CD4-positive, alpha-beta T cell treated with Interleukin-15 for 4 hours (primary cell): ENCODE results near the gene SECISBP2L.
"Not testable (repeated sequence)": the region's sequence is repeated elsewhere in the genome, so short reads cannot be mapped to it uniquely, and the experiment has no call there.

Experiments
- DNase-seq: peaks from one replicate; pipeline ENCODE4 v3.0.0-alpha.2; 2020; ENCODE audit warnings: low spot score

SECISBP2L gene

DNA sequence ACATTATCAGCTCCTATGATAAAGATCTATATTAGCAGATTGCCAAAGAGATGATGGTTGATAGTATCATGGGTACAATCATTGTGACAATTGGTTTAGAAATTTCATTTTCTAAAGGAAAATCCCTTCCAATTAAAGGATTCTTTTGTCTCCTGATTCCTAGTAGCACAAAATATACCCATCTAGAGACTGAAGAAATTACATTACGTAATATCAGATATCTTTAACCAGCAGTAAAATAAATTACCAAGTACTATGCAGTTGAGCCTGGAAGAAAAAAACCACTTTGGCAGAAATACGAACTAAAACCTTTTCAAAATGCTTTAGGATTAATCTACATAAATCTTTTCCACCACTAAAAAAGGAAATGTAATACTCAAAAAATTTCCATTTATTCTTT, 46.9 kb downstream of the SECISBP2L start:
- no peak for DNase-seq

DNA sequence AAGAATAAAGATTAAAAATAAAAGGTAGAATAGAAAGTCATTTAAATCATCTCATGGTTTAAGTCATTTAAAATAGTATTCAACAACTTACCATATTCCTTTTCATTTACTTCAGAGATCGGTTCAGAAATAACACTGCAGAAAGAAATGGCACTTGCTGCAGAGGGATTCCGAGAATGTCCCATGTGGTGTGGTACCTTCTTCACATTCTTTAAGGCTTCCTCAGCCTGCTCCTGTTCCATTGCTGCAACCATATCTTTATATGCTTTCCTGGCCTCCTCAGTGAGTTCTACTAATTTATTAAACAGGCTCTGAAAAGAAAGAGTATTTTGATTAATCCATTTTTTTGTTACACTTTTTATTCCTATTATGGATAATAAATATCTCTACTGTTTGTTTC, 50.0 kb downstream of the SECISBP2L start:
- no peak for DNase-seq

DNA sequence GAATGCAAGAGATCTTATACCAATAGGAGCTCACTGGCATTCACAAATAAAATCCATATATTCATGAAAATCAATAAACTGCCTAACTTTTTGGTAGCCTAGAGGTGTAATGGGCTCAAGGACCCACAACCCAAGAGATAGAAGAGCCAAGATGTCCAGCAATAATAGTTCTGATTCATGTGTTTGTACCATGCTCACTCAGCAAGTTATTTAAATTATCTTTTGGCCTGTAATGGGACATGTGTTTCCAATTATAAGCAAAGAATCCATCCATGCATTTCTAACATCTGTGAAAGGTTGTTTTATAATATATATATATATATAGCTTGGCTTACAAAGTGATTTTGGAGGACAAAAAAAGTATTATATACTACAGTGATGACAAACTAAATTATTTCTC, 52.9 kb downstream of the SECISBP2L start:
- no peak for DNase-seq

DNA sequence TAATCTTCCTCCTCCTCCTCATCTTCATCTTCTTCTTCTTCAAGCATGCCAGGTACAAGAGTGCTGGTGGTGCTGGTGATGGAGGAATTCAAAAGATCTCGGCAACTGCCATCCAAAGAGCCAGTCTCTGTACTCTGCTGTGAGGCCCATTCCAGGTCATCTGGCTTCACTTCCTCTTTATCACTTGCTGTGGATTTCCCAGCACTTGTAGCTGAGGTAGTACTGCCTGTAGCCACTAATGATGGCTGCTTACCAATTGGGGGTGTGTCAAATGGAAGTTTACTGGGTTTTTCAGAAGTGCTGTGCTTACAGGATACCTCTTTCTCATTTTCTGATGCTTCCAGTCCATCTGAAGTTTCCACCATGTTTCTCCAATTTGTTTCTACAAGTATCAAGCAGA, 53.7 kb downstream of the SECISBP2L start:
- no peak for DNase-seq

DNA sequence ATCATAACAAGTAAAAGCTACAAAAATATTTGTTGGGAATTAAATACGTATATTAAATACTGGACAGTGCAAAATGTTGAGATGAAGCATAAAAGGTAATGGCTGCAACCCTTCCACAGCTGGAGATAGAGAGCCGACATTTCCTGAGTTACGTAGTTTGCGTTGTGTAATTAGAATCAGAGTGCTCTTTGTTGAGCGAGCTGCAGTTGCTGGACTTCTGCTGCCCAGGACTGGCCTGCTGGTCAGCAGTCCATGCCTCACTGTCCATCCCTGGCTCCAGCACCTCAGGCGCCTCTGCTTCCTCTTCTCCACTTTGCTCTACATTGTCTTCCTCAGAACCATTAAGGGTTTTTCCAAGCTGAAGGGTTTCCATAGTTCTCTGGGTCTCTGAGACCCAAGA, 54.1 kb downstream of the SECISBP2L start:
- no peak for DNase-seq

- no peak for DNase-seq
These were observed 57.1 kb downstream of the SECISBP2L start for GRCh38 chr15:48989170-48989569.

GRCh38 chr15:48987142-48987541, 59.1 kb downstream of the SECISBP2L start:
- DNase-seq, result no peak

- DNase-seq, result no peak
These were observed 60.0 kb downstream of the SECISBP2L start for GRCh38 chr15:48986240-48986639.

DNA sequence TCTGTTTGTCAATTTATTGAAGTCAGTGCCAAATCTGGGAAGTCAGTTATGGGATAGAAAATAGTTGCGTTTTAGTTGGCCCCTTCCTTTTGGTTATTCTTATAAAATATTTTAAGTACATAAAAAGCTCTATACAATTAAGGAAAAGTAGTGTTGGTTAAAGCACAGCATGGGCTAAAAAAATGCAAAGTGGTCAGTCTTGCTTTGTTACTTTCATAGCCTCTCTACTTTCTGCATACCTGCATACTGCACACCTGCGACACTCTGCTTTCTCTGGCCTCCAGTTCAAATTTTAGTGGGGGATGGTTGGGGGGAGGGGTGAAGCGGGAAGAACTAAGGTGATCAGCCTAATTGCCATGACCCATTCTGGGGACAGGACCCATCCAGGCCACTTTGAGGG, 60.7 kb downstream of the SECISBP2L start:
- DNase-seq, result no peak

- no peak for DNase-seq
These were observed 61.4 kb downstream of the SECISBP2L start for GRCh38 chr15:48984811-48985352.

- DNase-seq, result no peak
These were observed 62.1 kb downstream of the SECISBP2L start for GRCh38 chr15:48984021-48984710.

GRCh38 chr15:48983300-48983699, 62.9 kb downstream of the SECISBP2L start:
- DNase-seq, result no peak

- DNase-seq, result no peak
These were observed 64.3 kb downstream of the SECISBP2L start for GRCh38 chr15:48981941-48982340.

DNA sequence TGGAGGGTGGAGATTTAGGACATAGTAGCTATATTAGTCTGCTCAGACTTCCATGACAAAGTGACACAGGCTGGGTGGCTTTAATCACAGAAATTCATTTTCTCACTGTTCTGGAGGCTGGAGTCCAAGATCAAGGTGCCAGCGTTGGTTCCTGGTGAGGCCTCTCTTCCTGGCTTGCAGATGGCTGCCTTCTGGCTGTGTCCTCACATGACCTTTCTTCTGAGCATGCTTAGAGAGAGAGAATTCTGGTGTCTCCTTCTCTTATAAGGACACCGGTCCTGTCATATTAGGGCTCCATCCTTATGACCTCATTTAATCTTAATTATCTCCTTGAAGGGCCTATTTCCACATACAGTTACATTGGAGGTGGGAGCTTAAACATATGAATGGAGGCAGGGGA, 67.6 kb downstream of the SECISBP2L start:
- DNase-seq, result no peak

GRCh38 chr15:48976444-48977088, 69.7 kb downstream of the SECISBP2L start:
- no peak for DNase-seq

- DNase-seq, result peak; percentile 64
These were observed 70.5 kb downstream of the SECISBP2L start for GRCh38 chr15:48975472-48976419.

- DNase-seq, result no peak
These were observed 71.4 kb downstream of the SECISBP2L start for GRCh38 chr15:48974882-48975281.

DNA sequence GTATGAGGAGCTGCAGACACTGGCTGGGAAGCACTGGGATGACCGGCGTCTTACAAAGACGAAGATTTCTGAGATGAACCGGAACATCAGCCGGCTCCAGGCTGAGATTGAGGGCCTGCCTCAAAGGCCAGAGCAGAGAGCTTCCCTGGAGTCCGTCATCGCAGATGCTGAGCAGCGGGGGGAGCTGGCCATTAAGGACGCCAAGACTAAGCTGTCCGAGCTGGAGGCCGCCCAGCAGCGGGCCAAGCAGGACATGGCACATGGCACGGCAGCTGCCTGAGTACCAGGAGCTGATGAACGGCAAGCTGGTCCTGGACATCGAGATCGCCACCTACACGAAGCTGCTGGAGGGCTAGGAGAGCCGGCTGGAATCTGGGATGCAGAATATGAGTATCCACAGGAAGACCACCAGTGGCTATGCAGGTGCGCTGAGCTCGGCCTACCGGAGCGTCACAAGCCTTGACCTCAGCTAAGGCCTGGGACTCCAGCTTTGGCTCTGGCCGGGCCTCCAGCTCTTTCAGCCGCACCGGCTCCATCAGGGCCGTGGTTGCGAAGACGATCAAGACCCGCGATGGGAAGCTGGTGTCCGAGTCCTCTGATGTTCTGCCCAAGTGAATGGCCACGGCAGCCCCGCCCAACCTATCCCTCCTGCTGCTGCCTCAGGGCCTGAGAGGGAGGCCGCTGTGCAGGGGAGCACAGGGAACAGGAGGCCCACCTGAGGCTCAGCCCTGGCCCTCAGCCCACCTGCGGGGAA, 73.3 kb downstream of the SECISBP2L start:
- DNase-seq, result no peak

DNA sequence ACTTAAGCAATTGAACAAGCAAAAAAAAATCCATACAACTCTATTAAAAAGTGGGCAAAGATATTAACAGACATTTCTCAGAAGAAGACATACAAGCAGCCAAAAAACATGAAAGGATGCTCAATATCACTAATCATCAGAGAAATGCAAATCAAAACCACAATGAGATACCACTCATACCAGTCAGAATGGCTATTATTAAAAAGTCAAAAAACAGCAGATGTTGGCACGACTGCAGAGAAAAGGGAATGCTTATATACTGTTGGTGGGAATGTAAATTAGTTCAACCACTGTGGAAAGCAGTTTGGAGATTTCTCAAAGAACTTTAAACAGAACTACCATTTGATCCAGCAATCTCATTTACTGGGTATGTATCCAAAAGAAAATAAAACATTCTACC, 75.3 kb downstream of the SECISBP2L start:
- DNase-seq, result not testable (repeated sequence)

DNA sequence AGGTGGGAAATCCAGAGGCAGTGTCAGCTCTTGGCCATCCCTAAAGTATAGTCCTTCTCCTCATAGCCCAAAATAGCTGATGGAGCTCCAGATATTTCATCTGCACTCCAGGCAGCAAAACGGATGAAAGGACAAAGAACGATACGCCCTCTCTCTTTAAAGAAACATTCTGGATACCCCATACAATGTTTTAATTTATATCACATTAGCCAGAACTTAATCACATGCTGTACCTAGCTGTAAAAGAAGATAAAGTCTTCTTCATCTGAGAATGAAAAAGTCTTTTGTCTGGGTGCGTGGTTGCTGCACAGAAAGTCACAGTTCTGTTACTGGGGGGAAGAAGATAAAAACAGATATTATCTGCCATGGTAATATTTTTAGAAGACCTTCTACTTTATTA, 78.2 kb downstream of the SECISBP2L start:
- no peak for DNase-seq

- no peak for DNase-seq
These were observed 78.9 kb downstream of the SECISBP2L start for GRCh38 chr15:48967336-48967735.
